ENCODE measurements around the gene MFSD12. TPM values are rescaled to one million over a fixed set of nuclear protein-coding genes. Genes with fewer than 3 reads are reported as not detected.

Gene MFSD12
- total RNA-seq, 1 donor from 2014 or later = 46.3 TPM

DNA sequence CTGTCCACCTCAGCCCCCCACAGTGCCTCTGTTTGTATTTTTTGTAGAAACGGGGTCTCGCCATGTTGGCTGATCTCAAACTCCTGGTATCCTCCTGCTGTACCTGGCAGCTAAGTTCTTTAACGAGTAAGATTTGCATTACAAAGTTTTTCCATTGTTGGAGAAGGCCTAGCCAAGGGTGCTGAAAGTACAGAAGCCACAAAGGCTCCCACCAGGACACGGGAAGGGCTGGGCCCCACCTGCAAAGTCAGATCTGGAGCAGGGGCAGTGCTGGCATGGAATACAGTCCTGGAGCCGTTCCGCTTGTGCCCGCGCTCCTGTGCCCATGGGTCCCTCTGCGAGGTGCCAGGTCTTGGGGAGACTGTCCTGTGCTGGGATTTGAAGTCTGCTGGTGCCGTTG lies 39.1 kb downstream of the MFSD12 start:
- no peaks in the 10 kb centered on the region for H3K27me3 ChIP-seq (ENCODE audit: control insufficient read depth, insufficient read depth, low read length)
- FAIRE-seq (no peak), DNase-seq (ENCODE audit: low read depth) (no peak)
- H3K4me3 ChIP-seq (ENCODE audit: low read depth, low read length) = no peak overlapping the region
- H3K36me3 ChIP-seq (ENCODE audit: control insufficient read depth, insufficient read depth, low read length) = peaks cover 23% of the 10 kb centered on the region
- TF ChIP-seq CTCF (IDR thresholded peaks at IDR 0.05; ENCODE audit: insufficient read depth, low read length, severe bottlenecking) = no peak

GRCh38 chr19:3517638-3518037 lies 39.7 kb downstream of the MFSD12 start:
- Histone ChIP-seq H3K27me3 (ENCODE audit: control insufficient read depth, insufficient read depth, low read length) (no peaks in the 10 kb centered on the region), H3K36me3 (ENCODE audit: control insufficient read depth, insufficient read depth, low read length) (peaks cover 19% of the 10 kb centered on the region), H3K4me3 (ENCODE audit: low read depth, low read length) (no peak overlapping the region)
- DNase-seq (ENCODE audit: low read depth) (no peak), FAIRE-seq (no peak)
- TF ChIP-seq CTCF (IDR thresholded peaks at IDR 0.05; ENCODE audit: insufficient read depth, low read length, severe bottlenecking) = no peak

- H3K4me3 ChIP-seq (ENCODE audit: low read depth, low read length) = no peak overlapping the region
- no peaks in the 10 kb centered on the region for H3K27me3 ChIP-seq (ENCODE audit: control insufficient read depth, insufficient read depth, low read length)
- TF ChIP-seq CTCF (IDR thresholded peaks at IDR 0.05; ENCODE audit: insufficient read depth, low read length, severe bottlenecking) = no peak
- FAIRE-seq (no peak), DNase-seq (ENCODE audit: low read depth) (no peak)
- H3K36me3 ChIP-seq (ENCODE audit: control insufficient read depth, insufficient read depth, low read length) = peaks cover 19% of the 10 kb centered on the region
Measured at GRCh38 chr19:3516675-3517207, 40.6 kb downstream of the MFSD12 start.

DNA sequence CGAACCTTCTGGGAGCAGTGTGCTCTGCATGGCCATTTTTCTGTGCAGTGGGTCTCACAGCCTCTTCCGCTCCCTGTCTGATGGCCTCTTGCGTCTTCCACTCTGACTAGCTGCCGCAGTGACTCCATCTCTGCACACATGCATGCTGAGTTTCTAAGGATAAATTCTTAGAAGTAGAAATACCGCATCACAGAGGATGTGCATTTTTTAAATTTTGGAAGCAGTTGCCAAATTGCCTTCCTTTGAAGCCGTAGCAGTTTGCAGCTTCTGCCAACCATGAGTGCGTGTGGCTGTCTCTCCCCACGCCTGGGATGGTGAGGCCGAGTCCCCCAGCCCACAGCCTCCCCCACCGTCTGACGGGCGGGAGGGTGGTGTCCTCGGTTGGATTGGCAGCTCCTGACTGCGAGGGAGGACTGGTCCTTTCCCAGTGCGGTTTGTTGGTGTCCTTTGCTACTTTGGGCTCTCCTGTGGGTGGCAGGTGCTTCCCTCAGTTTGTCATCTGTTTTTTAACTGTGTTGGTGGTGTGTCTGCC lies 41.4 kb downstream of the MFSD12 start:
- FAIRE-seq (no peak), DNase-seq (ENCODE audit: low read depth) (no peak)
- no peak overlapping the region for H3K4me3 ChIP-seq (ENCODE audit: low read depth, low read length)
- H3K36me3 ChIP-seq (ENCODE audit: control insufficient read depth, insufficient read depth, low read length) = peaks cover 22% of the 10 kb centered on the region
- no peak for TF ChIP-seq CTCF (IDR thresholded peaks at IDR 0.05; ENCODE audit: insufficient read depth, low read length, severe bottlenecking)
- H3K27me3 ChIP-seq (ENCODE audit: control insufficient read depth, insufficient read depth, low read length) = no peaks in the 10 kb centered on the region

DNA sequence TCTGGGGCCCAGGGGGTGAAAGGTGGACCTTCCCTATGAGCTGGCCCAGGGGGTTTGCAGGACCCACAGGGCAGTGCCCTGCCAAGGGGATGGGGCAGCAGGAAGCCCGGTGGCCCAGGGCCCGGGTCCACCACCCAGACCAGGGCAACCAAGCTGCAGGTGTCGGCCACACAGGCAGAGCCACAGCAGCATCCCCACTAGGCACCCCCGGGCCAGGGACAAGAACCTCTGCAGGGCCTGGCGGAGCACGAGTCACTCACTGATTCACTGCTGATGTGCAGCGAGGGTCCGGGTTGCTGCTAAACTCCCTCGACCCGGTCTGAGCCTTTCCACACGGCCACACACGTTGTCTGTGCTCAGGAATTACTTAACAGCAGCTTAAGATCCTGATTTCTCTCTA lies 42.5 kb downstream of the MFSD12 start:
- H3K27me3 ChIP-seq (ENCODE audit: control insufficient read depth, insufficient read depth, low read length) = no peaks in the 10 kb centered on the region
- no peak for TF ChIP-seq CTCF (IDR thresholded peaks at IDR 0.05; ENCODE audit: insufficient read depth, low read length, severe bottlenecking)

More for the DNA sequence above, 42.5 kb downstream of the MFSD12 start:
- Histone ChIP-seq H3K36me3 (ENCODE audit: control insufficient read depth, insufficient read depth, low read length) (peaks cover 28% of the 10 kb centered on the region), H3K4me3 (ENCODE audit: low read depth, low read length) (no peak overlapping the region)
- FAIRE-seq = no peak
- no peak for DNase-seq (ENCODE audit: low read depth)
